Neural cell (in vitro differentiated cells): ENCODE results near the gene PRPF38A. TPM values are rescaled to one million over a fixed set of nuclear protein-coding genes. Genes with fewer than 3 reads are reported as not detected.
A peak's percentile ranks its signal among the peaks of the same experiment; 100 is the strongest.

Source experiments
- H2AFZ ChIP-seq: fragments of 200-600, 300-800 bp; sonication (generic), shearing (Covaris generic); 2 replicates; pipeline ENCODE4 v1.6.0; 2014; ENCODE audit warnings: low read depth, mild to moderate bottlenecking, antibody characterized with exemption, low read length, moderate library complexity
- H3F3A ChIP-seq: fragments of 200-600 bp; shearing (Covaris generic); 2 replicates; pipeline ENCODE4 v1.6.1; 2016; ENCODE audit warnings: mild to moderate bottlenecking, moderate library complexity, mixed read lengths, antibody characterized with exemption, low read length; ENCODE audit not compliant: insufficient read depth, poor library complexity, severe bottlenecking
- H3K27ac ChIP-seq: fragments of 200-600, 300-800 bp; sonication (generic), shearing (Covaris generic); 2 replicates; pipeline ENCODE4 v1.5.1; 2014; ENCODE audit warnings: mild to moderate bottlenecking, low read length, moderate library complexity
- H3K27me3 ChIP-seq: fragments of 300-800, 200-600 bp; sonication (generic), shearing (Covaris generic); 2 replicates; pipeline ENCODE4 v1.6.0; 2014; ENCODE audit warnings: mild to moderate bottlenecking, low read depth, low read length, moderate library complexity; ENCODE audit not compliant: insufficient read depth
- H3K36me3 ChIP-seq: fragments of 300-800, 200-600 bp; sonication (generic), shearing (Covaris generic); 2 replicates; pipeline ENCODE4 v1.5.1; 2014; ENCODE audit warnings: mild to moderate bottlenecking, antibody characterized with exemption, low read length, moderate library complexity; ENCODE audit not compliant: insufficient read depth
- H3K4me2 ChIP-seq: fragments of 300-800, 200-600 bp; sonication (generic), shearing (Covaris generic); 2 replicates; pipeline ENCODE4 v1.6.0; 2014; ENCODE audit warnings: mild to moderate bottlenecking, low read length
- H3K4me3 ChIP-seq: fragments of 300-800, 200-600 bp; sonication (generic), shearing (Covaris generic); 2 replicates; pipeline ENCODE4 v1.5.1; 2014; ENCODE audit warnings: mild to moderate bottlenecking, low read length, moderate library complexity
- H3K79me2 ChIP-seq: fragments of 200-600 bp; shearing (Covaris generic); replicated peaks from 2 replicates; pipeline ENCODE4 v1.6.0; 2014; ENCODE audit warnings: mild to moderate bottlenecking, low read length, moderate library complexity; ENCODE audit not compliant: insufficient read depth
- H3K9ac ChIP-seq: fragments of 300-800, 200-600 bp; sonication (generic), shearing (Covaris generic); 2 replicates; pipeline ENCODE4 v1.6.1; 2016; ENCODE audit warnings: mild to moderate bottlenecking, low read length, mixed read lengths
- H3K9me2 ChIP-seq: fragments of 200-600 bp; shearing (Covaris generic); 2 replicates; pipeline ENCODE4 v1.6.1; 2016; ENCODE audit warnings: mild to moderate bottlenecking, low read length, mixed read lengths; ENCODE audit not compliant: insufficient read depth
- H3K9me3 ChIP-seq: fragments of 200-600, 300-800 bp; sonication (generic), shearing (Covaris generic); 2 replicates; pipeline ENCODE4 v1.6.1; 2016; ENCODE audit warnings: mild to moderate bottlenecking, mixed run types, low read length, moderate library complexity, mixed read lengths
- H4K20me1 ChIP-seq: fragments of 200-600 bp; shearing (Covaris generic); 2 replicates; pipeline ENCODE4 v1.6.1; 2016; ENCODE audit warnings: mild to moderate bottlenecking, mixed run types; ENCODE audit not compliant: insufficient read depth
- CTCF ChIP-seq: fragments of 450-650 bp; IDR thresholded peaks from 2 replicates; pipeline ENCODE4 v1.5.1; 2014; ENCODE audit warnings: antibody characterized with exemption, mild to moderate bottlenecking, moderate library complexity; ENCODE audit not compliant: poor library complexity, severe bottlenecking
- EP300 ChIP-seq: fragments of 450-650 bp; conservative IDR thresholded peaks from 2 replicates; pipeline ENCODE4 v1.6.1; 2014; ENCODE audit warnings: antibody characterized with exemption, mild to moderate bottlenecking, moderate library complexity; ENCODE audit not compliant: poor library complexity, severe bottlenecking
- EZH2 ChIP-seq: fragments of 200-600, 300-800 bp; shearing (Covaris generic), sonication (generic); IDR thresholded peaks from 2 replicates; pipeline ENCODE4 v1.6.1; 2014; ENCODE audit warnings: antibody characterized with exemption, low read length, borderline replicate concordance, mild to moderate bottlenecking; ENCODE audit not compliant: insufficient read depth, poor library complexity, severe bottlenecking
- MXI1 ChIP-seq: fragments of 450-650 bp; conservative IDR thresholded peaks from 2 replicates; pipeline ENCODE4 v1.6.1; 2014; ENCODE audit warnings: antibody characterized with exemption, mild to moderate bottlenecking; ENCODE audit not compliant: poor library complexity, severe bottlenecking
- POLR2AphosphoS5 ChIP-seq: IDR thresholded peaks from 2 replicates; pipeline ENCODE4 v1.6.1; 2012
- RAD21 ChIP-seq: fragments of 450-650 bp; conservative IDR thresholded peaks from 2 replicates; pipeline ENCODE4 v1.6.1; 2014; ENCODE audit warnings: antibody characterized with exemption, mild to moderate bottlenecking, moderate library complexity
- REST ChIP-seq: IDR thresholded peaks from 2 replicates; pipeline ENCODE4 v1.6.1; 2012; ENCODE audit warnings: borderline replicate concordance
- SMC3 ChIP-seq: fragments of 450-650 bp; conservative IDR thresholded peaks from 2 replicates; pipeline ENCODE4 v1.6.1; 2014; ENCODE audit warnings: antibody characterized with exemption, mild to moderate bottlenecking, moderate library complexity; ENCODE audit not compliant: poor library complexity
- TAF1 ChIP-seq: IDR thresholded peaks from 2 replicates; pipeline ENCODE4 v1.6.1; 2012; ENCODE audit warnings: low read depth
- polyA plus RNA-seq: library from polyadenylated mRNA; depleted of rRNA; stranded (reverse); fragments of >200 nt; gene quantifications from 2 replicates; pipeline ENCODE4 v1.2.3, GENCODE V29; 2014

PRPF38A gene
- polyA plus RNA-seq, 1 donor from 2014 or later = 18.0 TPM

GRCh38 chr1:52404975-52405338, 555 bp downstream of the PRPF38A start:
- TF ChIP-seq RAD21 (peak; percentile 18), TAF1 (peak; percentile 8), EP300 (no peak)
- no peaks in the 10 kb centered on the region for H3K9me2 ChIP-seq
- H2AFZ ChIP-seq = peak overlapping the region; percentile 58
- no peaks in the 10 kb centered on the region for H4K20me1 ChIP-seq
- H3K27ac ChIP-seq = peak overlapping the region; percentile 82
- peaks cover 32% of the 10 kb centered on the region for H3K79me2 ChIP-seq
- no peaks in the 10 kb centered on the region for H3F3A ChIP-seq
- peak overlapping the region; percentile 77 for H3K4me2 ChIP-seq
- H3K9me3 ChIP-seq = no peaks in the 10 kb centered on the region
- peak overlapping the region; percentile 76 for H3K9ac ChIP-seq
- no peaks in the 10 kb centered on the region for H3K27me3 ChIP-seq
- no peaks in the 10 kb centered on the region for H3K36me3 ChIP-seq
- peak overlapping the region; percentile 73 for H3K4me3 ChIP-seq

- peaks cover 9% of the 10 kb centered on the region for H3K36me3 ChIP-seq
- no peak overlapping the region for H3K4me2 ChIP-seq
- H3K9me2 ChIP-seq = no peaks in the 10 kb centered on the region
- H3K4me3 ChIP-seq = no peak overlapping the region
- no peaks in the 10 kb centered on the region for H3F3A ChIP-seq
- no peak overlapping the region for H3K27ac ChIP-seq
- H4K20me1 ChIP-seq = no peaks in the 10 kb centered on the region
- no peak overlapping the region for H2AFZ ChIP-seq
- H3K9me3 ChIP-seq = no peaks in the 10 kb centered on the region
- H3K27me3 ChIP-seq = no peaks in the 10 kb centered on the region
- H3K9ac ChIP-seq = no peak overlapping the region
- TF ChIP-seq MXI1 (no peak), TAF1 (no peak), REST (no peak), POLR2AphosphoS5 (no peak), SMC3 (no peak), RAD21 (no peak), CTCF (no peak), EP300 (no peak), EZH2 (no peak)
- H3K79me2 ChIP-seq = no peaks in the 10 kb centered on the region
These were observed 9.1 kb downstream of the PRPF38A start for GRCh38 chr1:52413410-52413989.

GRCh38 chr1:52414942-52415341, 10.5 kb downstream of the PRPF38A start:
- Histone ChIP-seq H3K4me2 (no peak overlapping the region), H3F3A (no peaks in the 10 kb centered on the region), H4K20me1 (no peaks in the 10 kb centered on the region), H3K79me2 (no peaks in the 10 kb centered on the region), H3K4me3 (no peak overlapping the region), H3K9ac (no peak overlapping the region), H3K36me3 (peaks cover 9% of the 10 kb centered on the region), H2AFZ (no peak overlapping the region), H3K27me3 (no peaks in the 10 kb centered on the region), H3K27ac (no peak overlapping the region), H3K9me3 (no peaks in the 10 kb centered on the region), H3K9me2 (no peaks in the 10 kb centered on the region)
- TF ChIP-seq SMC3 (no peak), EZH2 (no peak), POLR2AphosphoS5 (no peak), RAD21 (no peak), EP300 (no peak), MXI1 (no peak), TAF1 (no peak), REST (no peak), CTCF (no peak)
